Natural killer cell treated with Interleukin-12 subunit alpha and Interleukin-12 subunit beta and Interleukin-15 and Interleukin-18, amount 100 ng/mL, for 72 hours (primary cell): ENCODE measurements around the gene DENND1A. TPM values are rescaled to one million over a fixed set of nuclear protein-coding genes. Genes with fewer than 3 reads are reported as not detected.

Experiments
- ATAC-seq, 2 donors: fragments of 150-1000 bp; cut with Tn5 transposase in 1 of 2; sonication (Bioruptor Pico), chemical (Tn5 transposase) in 1 of 2; 2 replicates each; pipeline ENCODE4 v1.10.0; 2021
- DNase-seq: peaks from one replicate; pipeline ENCODE4 v3.0.0; 2022; ENCODE audit warnings: low spot score
- H3K27ac Mint-ChIP-seq, 2 donors: 1 replicate in 1 of 2; 2 replicates in 1 of 2; pipeline ENCODE4 v1.8.0; 2022; ENCODE audit warnings: mixed read lengths in 2 of 2, mild to moderate bottlenecking in 1 of 2, moderate library complexity in 1 of 2
- H3K27me3 Mint-ChIP-seq, 2 donors: 1 replicate in 1 of 2; 2 replicates in 1 of 2; pipeline ENCODE4 v1.8.0; 2022; ENCODE audit warnings: mixed read lengths in 2 of 2
- H3K36me3 Mint-ChIP-seq: one replicate; pipeline ENCODE4 v1.8.0; 2022; ENCODE audit warnings: mixed read lengths
- H3K4me1 Mint-ChIP-seq, 2 donors: 1 replicate in 1 of 2; 2 replicates in 1 of 2; pipeline ENCODE4 v1.8.0; 2022; ENCODE audit warnings: low read depth in 2 of 2, mixed read lengths in 2 of 2, mild to moderate bottlenecking in 1 of 2
- H3K4me3 Mint-ChIP-seq: one replicate; pipeline ENCODE4 v1.8.0; 2022; ENCODE audit warnings: mixed read lengths
- H3K9me3 Mint-ChIP-seq: 2 replicates; pipeline ENCODE4 v1.8.0; 2022; ENCODE audit warnings: mixed read lengths
- total RNA-seq, 2 donors: library from RNA; stranded (reverse); gene quantifications; one replicate each; pipeline ENCODE4 v1.2.3, GENCODE V29; 2022

The DENND1A gene
- total RNA-seq, 2 donors from 2014 or later, result 24.6 to 28.8 TPM

DNA sequence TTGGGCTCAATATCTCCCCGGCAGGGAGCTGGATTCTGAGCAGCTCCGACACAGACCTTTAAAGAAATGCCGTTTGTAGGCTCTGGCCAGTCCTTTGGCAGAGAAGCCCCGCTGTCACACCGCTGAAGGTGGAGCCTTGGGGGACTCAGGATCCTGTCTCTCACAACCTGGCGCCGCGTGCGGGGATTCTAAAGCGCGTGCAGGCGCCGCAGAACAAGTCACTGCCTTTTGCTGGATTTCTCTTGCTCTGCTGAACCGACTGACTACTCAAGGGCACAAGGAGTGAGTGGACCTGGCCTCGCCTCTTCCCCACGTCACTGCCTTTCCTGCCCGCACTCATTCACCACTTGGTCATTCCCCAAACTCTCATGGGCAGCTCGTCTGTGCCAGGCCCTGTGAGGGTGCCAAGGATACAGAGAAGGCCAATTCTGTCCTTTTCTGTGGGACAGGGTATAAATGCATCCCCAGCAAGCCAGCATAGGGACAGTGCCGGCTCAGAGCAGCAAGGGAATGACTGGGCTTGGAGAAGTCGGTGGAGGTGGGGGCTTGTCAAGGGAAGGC is 504.6 kb downstream of the DENND1A start:
- no peaks in the 10 kb centered on the region for H3K27me3 Mint-ChIP-seq
- no peaks in the 10 kb centered on the region for H3K9me3 Mint-ChIP-seq
- no peak overlapping the region for H3K4me3 Mint-ChIP-seq
- peaks cover 11% of the 10 kb centered on the region for H3K36me3 Mint-ChIP-seq
- no peak for DNase-seq
- H3K27ac Mint-ChIP-seq, result no peak overlapping the region
- H3K4me1 Mint-ChIP-seq, result no peaks in the 10 kb centered on the region
- ATAC-seq, result no peak

DNA sequence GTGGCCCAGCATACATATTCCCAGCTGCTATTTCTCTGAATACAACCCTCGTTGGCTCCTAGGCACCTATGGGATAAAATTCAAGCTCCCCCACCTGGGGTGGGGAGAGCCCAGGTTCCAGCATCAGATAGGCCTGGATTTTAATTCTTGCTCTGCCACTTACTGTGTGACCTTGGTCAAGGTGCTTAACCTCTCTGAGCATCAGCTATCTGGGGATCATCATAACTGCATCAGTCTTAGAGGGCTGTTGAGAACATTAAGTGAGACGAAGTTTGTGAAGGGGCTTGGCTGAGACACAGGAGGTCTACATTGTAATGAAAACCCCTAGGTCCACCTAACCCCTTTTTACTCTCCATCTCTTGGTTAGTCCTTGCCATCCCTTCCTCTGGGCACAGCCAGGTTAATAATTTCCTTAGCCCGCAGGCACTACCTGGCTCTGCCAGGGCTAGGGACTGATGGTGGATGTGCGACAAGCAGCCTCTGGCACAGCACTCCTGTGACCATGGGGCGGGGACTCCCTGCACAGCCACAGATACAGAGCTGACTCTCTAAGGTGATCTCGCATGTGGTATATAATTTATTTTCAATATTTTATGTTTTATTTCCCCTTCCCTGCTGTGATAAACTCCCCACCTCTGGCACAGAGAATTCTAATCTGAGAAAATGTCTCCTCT is 505.2 kb downstream of the DENND1A start:
- Mint-ChIP-seq H3K27me3 (no peaks in the 10 kb centered on the region), H3K4me3 (no peak overlapping the region), H3K36me3 (peaks cover 4% of the 10 kb centered on the region), H3K4me1 (no peaks in the 10 kb centered on the region), H3K27ac (no peak overlapping the region), H3K9me3 (no peaks in the 10 kb centered on the region)
- ATAC-seq (no peak), DNase-seq (no peak)

DNA sequence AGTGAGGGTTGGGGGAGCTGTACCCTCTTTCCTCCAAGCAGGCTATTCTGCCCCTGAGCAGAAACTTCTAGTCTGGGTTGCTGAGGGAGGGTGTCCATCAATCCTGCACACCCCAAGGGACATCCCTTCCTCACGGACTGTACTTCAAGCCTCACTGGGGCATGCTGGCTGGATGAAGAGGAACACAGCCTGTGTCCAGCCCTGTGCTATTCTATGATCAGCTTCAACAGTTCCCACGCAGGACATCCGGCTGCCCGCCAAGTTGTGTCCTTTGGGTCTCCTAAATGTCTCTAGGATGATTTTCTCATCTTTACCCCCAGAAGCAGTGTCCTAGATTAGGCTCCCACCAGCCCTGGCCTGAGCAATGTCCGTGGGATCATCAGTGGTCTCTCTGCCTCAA is 505.8 kb downstream of the DENND1A start:
- no peaks in the 10 kb centered on the region for H3K4me1 Mint-ChIP-seq
- peak in 1 of 2 donors; percentile 16 for ATAC-seq
- H3K36me3 Mint-ChIP-seq, result no peaks in the 10 kb centered on the region
- H3K27ac Mint-ChIP-seq, result no peak overlapping the region
- H3K27me3 Mint-ChIP-seq, result no peaks in the 10 kb centered on the region
- DNase-seq, result no peak
- no peaks in the 10 kb centered on the region for H3K9me3 Mint-ChIP-seq
- no peak overlapping the region for H3K4me3 Mint-ChIP-seq

DNA sequence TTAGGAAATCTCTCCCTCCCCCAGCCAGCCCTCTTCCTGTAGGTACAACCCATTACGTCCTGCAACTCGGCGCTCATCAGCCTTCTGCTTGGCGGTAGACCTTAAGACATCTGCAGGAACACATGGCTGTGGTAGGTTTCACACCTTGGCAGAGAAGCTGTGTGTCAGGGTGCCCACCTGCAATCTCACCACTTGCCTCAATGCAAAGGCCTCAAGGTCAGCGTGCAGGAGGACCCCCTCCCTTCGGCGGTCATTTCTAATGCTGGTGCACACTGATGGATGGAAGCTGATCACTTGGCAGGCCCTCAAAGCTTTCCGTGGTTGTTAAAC is 506.6 kb downstream of the DENND1A start:
- H3K4me1 Mint-ChIP-seq, result no peaks in the 10 kb centered on the region
- H3K27me3 Mint-ChIP-seq, result no peaks in the 10 kb centered on the region
- DNase-seq (no peak), ATAC-seq (no peak)
- H3K27ac Mint-ChIP-seq, result no peak overlapping the region
- no peaks in the 10 kb centered on the region for H3K36me3 Mint-ChIP-seq
- H3K9me3 Mint-ChIP-seq, result no peaks in the 10 kb centered on the region
- H3K4me3 Mint-ChIP-seq, result no peak overlapping the region

DNA sequence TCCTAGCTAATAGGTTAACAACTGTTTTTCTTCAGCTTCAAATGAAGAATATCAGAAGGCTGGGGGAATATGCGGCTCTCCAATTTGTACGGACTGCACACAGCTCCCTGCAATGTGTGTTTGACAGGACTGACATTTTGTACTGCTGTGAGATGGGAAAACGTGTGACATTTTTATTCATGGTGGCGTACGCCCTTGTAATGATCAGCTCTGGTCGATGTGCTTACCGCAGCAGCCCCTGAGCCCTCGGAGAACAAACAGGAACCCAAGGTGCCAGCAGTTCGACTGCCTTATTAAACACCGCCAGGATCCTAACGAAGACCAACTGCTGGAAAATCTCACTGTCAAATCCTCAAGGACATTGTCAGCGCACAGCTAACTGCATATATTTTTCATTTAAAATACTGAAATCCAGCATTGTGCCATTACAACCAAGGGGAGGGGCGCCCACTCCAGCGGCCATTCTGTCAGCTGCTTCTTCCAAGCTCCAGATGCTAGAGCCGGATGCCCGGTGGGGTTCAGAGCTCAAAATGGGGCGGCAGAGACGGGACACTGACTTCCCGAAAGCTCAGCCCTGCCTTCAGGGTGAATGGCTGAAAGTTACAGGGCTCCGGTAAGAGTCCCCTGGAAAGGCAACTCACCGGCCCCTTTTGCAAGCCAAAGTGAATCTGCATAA is 507.2 kb downstream of the DENND1A start:
- no peaks in the 10 kb centered on the region for H3K9me3 Mint-ChIP-seq
- DNase-seq (no peak), ATAC-seq (no peak)
- no peak overlapping the region for H3K27ac Mint-ChIP-seq
- H3K27me3 Mint-ChIP-seq, result no peaks in the 10 kb centered on the region
- no peak overlapping the region for H3K4me3 Mint-ChIP-seq
- H3K36me3 Mint-ChIP-seq, result no peaks in the 10 kb centered on the region
- H3K4me1 Mint-ChIP-seq, result no peaks in the 10 kb centered on the region

DNA sequence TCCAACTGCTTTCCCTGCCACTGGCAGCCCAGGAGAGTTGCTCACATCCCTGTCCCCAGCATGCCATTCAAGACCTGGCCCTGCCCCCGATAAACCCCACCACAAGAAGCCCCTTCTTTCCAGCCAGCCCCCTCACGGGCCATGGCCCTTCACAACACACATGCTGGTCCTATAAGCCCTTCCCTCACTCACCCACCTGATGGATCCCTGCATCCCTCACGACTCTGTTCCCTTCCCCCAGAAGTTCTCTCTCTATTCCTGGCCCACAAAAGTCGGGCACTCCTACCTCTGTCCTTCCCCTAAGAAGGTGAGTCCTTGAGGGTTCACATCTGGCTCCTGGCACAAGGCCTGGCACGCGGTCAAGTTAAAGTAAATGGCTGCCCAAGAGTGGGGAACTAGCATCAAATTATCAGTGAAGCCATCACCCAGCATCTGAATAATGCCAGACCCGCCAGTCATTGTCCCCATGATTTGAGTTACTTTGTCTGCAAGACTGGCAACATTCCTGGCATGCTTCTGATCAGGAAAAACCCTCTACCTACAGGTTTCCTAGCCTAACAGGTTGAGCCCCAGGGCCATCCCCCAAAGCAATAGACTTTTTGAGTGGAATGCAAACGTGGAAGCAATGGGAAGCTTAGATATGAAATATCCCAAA is 508.0 kb downstream of the DENND1A start:
- no peak for ATAC-seq
- Mint-ChIP-seq H3K9me3 (no peaks in the 10 kb centered on the region), H3K4me1 (no peaks in the 10 kb centered on the region), H3K27ac (no peak overlapping the region), H3K27me3 (no peaks in the 10 kb centered on the region), H3K36me3 (no peaks in the 10 kb centered on the region), H3K4me3 (no peak overlapping the region)
- no peak for DNase-seq

DNA sequence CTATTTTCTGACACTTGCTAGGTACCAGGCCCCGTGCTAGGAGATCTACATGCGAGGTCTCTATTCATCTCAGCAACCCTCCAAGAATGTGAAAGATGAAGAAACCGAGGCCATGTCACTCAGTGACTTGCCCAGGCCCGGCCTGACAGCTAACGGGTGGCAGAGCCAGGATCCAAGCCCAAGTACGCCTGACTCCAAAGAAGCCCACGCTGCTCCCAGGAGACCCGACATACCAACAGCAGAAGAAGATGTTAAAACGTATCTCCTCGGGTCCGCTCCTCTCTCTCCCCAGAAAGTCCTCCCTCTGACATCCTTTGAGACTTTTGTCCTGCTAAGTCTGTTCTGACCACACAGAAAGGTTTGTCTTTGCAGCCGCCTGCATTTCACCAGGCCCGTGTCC is 508.7 kb downstream of the DENND1A start:
- Mint-ChIP-seq H3K4me3 (no peak overlapping the region), H3K9me3 (no peaks in the 10 kb centered on the region), H3K4me1 (no peaks in the 10 kb centered on the region), H3K36me3 (no peaks in the 10 kb centered on the region), H3K27ac (no peak overlapping the region), H3K27me3 (no peaks in the 10 kb centered on the region)
- DNase-seq, result no peak
- no peak for ATAC-seq

DNA sequence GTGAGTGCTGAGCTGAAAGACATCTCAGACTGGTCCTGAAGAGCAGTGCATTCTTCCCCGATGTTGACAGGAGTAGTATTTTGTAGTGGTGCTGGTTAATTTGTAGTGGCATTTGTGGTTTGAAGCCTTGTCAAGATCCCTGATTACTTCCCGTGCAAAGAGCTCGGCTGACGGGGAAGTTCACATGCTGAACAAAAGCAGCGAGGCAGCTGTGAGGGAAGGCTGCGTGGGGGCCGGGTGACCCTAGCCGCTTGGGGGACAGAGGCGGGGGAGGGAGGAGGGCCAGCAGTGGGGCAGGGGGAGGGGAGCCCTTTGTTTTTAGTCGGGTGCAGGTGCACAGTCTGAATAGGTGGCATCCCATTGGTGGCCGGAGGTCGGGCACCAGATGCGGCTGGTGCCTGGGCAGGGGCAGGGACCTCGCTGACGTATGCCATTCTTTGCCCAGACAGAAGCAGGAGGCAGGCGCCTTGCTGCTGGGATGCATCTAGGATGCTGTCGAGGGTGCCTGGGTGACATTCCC is 509.3 kb downstream of the DENND1A start:
- Mint-ChIP-seq H3K4me1 (no peaks in the 10 kb centered on the region), H3K4me3 (no peak overlapping the region), H3K27me3 (no peaks in the 10 kb centered on the region), H3K9me3 (no peaks in the 10 kb centered on the region), H3K27ac (no peak overlapping the region), H3K36me3 (no peaks in the 10 kb centered on the region)
- DNase-seq, result no peak
- no peak for ATAC-seq

DNA sequence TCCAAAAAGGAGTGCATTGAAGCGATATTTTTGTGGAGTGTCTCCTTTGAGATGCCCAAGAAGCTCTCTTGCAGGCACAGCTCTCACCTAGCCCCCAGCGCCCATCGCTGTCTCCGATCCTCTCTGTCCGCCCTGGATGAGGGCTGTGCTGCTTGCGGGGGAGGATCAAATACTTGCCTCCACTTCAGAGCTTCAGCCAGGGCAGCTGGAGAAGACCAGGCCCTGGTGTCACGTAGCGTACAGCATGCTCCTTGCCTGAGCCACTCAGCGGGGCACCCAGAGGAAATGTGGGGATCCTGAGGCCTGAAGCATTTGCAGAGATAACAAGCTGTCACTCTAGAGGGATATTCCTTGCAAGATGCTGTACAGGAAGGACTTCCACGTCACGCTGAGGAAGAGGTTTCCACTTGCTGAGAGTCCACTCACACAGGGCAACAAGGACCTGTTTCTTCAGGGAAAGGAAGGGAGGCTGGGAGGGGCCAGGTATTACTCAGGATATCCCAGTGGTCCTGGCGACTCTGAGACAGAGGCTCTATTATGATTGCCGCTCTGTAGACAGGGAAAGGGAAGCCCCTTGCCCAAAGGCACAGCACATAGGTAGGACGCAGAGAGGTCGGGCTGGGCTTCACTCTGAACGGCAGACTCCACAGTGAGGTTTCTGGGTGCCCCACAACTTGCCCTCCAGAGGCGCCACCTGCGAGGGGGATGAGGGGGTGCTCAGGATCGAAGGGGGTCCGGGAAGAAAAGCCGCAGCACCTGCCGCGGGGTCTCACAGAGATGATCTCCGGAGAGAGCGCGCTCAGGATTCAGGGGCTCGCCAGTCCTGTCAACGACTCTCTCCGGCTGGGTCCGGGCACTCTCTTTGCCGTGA is 510.0 kb downstream of the DENND1A start:
- H3K27me3 Mint-ChIP-seq, result no peaks in the 10 kb centered on the region
- DNase-seq, result no peak
- H3K36me3 Mint-ChIP-seq, result no peaks in the 10 kb centered on the region
- H3K9me3 Mint-ChIP-seq, result no peaks in the 10 kb centered on the region
- H3K4me3 Mint-ChIP-seq, result no peak overlapping the region
- H3K4me1 Mint-ChIP-seq, result no peaks in the 10 kb centered on the region
- no peak overlapping the region for H3K27ac Mint-ChIP-seq
- ATAC-seq, result no peak

DNA sequence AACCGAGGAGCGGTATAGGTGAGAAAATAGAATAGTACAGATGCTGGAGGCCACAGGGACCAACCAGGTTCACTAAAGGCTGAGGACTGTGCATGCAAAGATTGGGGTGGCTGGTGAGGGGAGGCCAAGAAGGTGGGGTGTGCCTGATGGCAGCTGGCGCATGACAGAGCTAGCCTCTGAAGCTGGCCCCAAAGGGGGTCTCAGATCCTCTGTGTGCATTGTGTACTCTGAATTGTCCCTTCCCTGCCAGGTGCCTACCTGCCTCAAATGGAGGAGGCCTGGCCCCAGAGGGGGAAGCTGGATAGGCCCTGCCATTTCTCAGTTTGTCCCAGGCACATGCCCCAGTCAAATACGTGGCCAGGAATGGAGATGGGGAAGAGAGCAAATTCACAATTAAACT is 510.8 kb downstream of the DENND1A start:
- Mint-ChIP-seq H3K4me1 (no peaks in the 10 kb centered on the region), H3K27me3 (no peaks in the 10 kb centered on the region), H3K9me3 (no peaks in the 10 kb centered on the region), H3K27ac (no peak overlapping the region), H3K36me3 (no peaks in the 10 kb centered on the region), H3K4me3 (no peak overlapping the region)
- DNase-seq (no peak), ATAC-seq (no peak)

DNA sequence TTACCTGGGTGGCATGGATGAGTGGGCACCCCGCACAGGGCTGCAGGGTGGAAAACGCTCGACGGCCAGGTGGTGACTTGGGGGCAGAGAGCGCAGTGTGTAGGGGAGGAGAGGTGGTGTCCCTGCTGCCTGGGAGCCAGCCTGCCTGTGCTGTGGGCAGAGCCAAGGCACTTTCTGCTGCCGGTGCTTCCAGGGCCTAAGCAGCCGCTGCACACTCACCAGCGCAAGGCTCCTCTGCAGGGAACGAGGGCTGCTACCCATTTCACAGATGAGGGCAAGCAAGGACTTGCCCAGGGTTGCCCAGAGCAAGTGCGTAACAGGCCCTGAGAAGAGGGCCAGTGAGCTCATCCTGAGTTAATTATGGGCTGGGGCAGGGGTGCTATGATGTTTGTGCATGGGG is 511.4 kb downstream of the DENND1A start:
- DNase-seq (no peak), ATAC-seq (no peak)
- H3K36me3 Mint-ChIP-seq, result no peaks in the 10 kb centered on the region
- H3K4me3 Mint-ChIP-seq, result no peak overlapping the region
- no peaks in the 10 kb centered on the region for H3K4me1 Mint-ChIP-seq
- H3K27me3 Mint-ChIP-seq, result no peaks in the 10 kb centered on the region
- no peaks in the 10 kb centered on the region for H3K9me3 Mint-ChIP-seq
- no peak overlapping the region for H3K27ac Mint-ChIP-seq

DNA sequence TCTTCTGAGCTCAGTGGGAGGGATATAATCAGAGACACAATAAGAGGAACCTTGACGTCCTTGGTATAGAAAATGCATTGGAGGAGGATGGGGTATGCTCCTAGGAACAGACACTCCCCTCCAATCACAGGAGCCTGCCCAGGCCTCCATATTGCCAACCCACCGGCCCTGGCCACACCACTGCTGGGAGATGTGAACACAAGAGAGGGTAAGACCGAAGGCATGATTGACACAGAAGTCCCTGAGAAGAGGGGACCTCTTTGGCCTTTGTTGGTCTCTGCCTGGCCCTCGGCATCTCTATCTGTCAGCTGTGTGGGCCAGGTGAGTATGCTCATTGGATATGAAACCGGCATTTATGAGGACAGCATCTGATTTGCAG is 511.9 kb downstream of the DENND1A start:
- ATAC-seq, result no peak
- no peak overlapping the region for H3K27ac Mint-ChIP-seq
- H3K36me3 Mint-ChIP-seq, result no peaks in the 10 kb centered on the region

DNA sequence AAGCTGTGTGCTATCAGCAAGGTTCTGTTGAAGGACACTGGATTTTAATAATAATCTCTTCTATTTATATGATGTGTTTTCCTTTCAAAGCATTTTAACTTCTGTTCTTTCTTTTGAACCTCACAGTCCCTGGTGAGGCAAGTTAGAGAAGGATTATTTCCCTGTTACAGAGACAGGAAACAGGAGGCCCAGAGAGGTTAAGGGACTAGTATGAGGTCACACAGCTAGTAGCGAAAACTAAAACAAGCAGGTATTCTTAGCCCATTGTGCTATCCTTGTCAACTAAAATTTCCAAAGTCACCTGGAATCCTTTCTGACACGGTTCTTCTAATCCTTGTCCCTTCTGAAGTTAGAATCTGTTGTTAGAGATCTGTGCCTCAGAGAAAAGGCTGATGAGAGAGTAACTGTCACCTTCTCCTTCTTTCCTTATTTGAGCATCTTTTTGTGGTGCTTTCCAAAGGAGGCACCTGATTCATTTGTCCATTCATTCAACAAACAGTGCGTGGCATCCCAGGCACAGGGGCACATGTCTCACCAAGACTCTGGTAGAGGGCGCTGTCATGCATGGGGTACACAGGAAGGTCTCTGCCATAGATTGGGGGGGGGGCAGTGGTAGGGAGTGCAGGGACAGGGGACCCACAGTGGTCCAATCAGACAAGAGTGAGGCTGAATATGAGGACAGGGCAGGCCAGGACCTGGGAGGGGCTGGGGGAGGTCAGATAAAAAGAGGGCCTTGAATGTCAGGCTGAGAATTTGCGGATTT is 512.5 kb downstream of the DENND1A start:
- Mint-ChIP-seq H3K9me3 (no peaks in the 10 kb centered on the region), H3K4me3 (no peak overlapping the region), H3K27ac (no peak overlapping the region), H3K4me1 (no peaks in the 10 kb centered on the region), H3K27me3 (no peaks in the 10 kb centered on the region), H3K36me3 (no peaks in the 10 kb centered on the region)
- ATAC-seq (no peak), DNase-seq (no peak)

More for the DNA sequence above, 511.9 kb downstream of the DENND1A start:
- Mint-ChIP-seq H3K4me1 (no peaks in the 10 kb centered on the region), H3K9me3 (no peaks in the 10 kb centered on the region), H3K4me3 (no peak overlapping the region), H3K27me3 (no peaks in the 10 kb centered on the region)
- no peak for DNase-seq
